Left ventricle myocardium inferior (tissue), 1 donor: Measurements from ENCODE around the gene PDZD4. TPM values are rescaled to one million over a fixed set of nuclear protein-coding genes. Genes with fewer than 3 reads are reported as not detected.

Experiments
- DNase-seq: peaks from one replicate; pipeline ENCODE4 v3.0.0-alpha.2; 2020
- H3K27ac ChIP-seq: fragments of 200-600 bp; replicated peaks from 2 replicates; pipeline ENCODE4 v1.8.0; 2021
- H3K27me3 ChIP-seq: fragments of 200-600 bp; 2 replicates; pipeline ENCODE4 v1.8.0; 2021; ENCODE audit warnings: low read depth
- H3K36me3 ChIP-seq: fragments of 200-600 bp; 2 replicates; pipeline ENCODE4 v1.8.0; 2021
- H3K4me1 ChIP-seq: fragments of 200-600 bp; 2 replicates; pipeline ENCODE4 v1.8.0; 2021
- H3K4me3 ChIP-seq: fragments of 200-600 bp; 2 replicates; pipeline ENCODE4 v1.8.0; 2021; ENCODE audit warnings: mild to moderate bottlenecking, moderate library complexity
- H3K9me3 ChIP-seq: fragments of 200-600 bp; replicated peaks from 2 replicates; pipeline ENCODE4 v1.8.0; 2021
- CTCF ChIP-seq: fragments of 200-600 bp; IDR thresholded peaks from 2 replicates; pipeline ENCODE4 v1.8.0; 2021; ENCODE audit warnings: antibody characterized with exemption, mild to moderate bottlenecking, borderline replicate concordance
- intact Hi-C: fragments of 100-400 bp; cut with micrococcal nuclease; formaldehyde crosslinking; loops from one replicate; pipeline ENCODE4 v1.11.0; 2022
- total RNA-seq: library from RNA; stranded (reverse); fragmentation: NEBNext Ultra II Directional; extraction: Animal tissue kit (Norgen Biotek cat#: 25700); gene quantifications from one replicate; pipeline ENCODE4 v1.2.1, GENCODE V29; 2021
- donor health status: DM: no; HTN: yes; CAD: no; lungs with severe emphysema.

PDZD4 gene
- total RNA-seq, 1 donor from 2014 or later = 4.5 TPM

- Histone ChIP-seq H3K36me3 (no peaks in the 10 kb centered on the region), H3K4me1 (peaks cover 3% of the 10 kb centered on the region), H3K9me3 (no peaks in the 10 kb centered on the region), H3K4me3 (no peak overlapping the region), H3K27ac (no peak overlapping the region), H3K27me3 (no peaks in the 10 kb centered on the region)
- no peak for TF ChIP-seq CTCF
- intact Hi-C loops = no loop called here
- DNase-seq = no peak
Observed at GRCh38 chrX:153813161-153813560, 17.2 kb downstream of the PDZD4 start.

- H3K27me3 ChIP-seq = no peaks in the 10 kb centered on the region
- H3K4me1 ChIP-seq = no peaks in the 10 kb centered on the region
- intact Hi-C loops = no loop called here
- no peak for DNase-seq
- no peak overlapping the region for H3K27ac ChIP-seq
- no peaks in the 10 kb centered on the region for H3K36me3 ChIP-seq
- H3K4me3 ChIP-seq = no peak overlapping the region
- no peak for TF ChIP-seq CTCF
- H3K9me3 ChIP-seq = no peaks in the 10 kb centered on the region
Observed at GRCh38 chrX:153812220-153812619, 18.1 kb downstream of the PDZD4 start.

- H3K4me1 ChIP-seq = no peaks in the 10 kb centered on the region
- H3K9me3 ChIP-seq = no peaks in the 10 kb centered on the region
- H3K27me3 ChIP-seq = no peaks in the 10 kb centered on the region
- no peak overlapping the region for H3K4me3 ChIP-seq
- H3K27ac ChIP-seq = no peak overlapping the region
- intact Hi-C loops = no loop called here
- no peak for DNase-seq
- no peaks in the 10 kb centered on the region for H3K36me3 ChIP-seq
- no peak for TF ChIP-seq CTCF
Observed at GRCh38 chrX:153807976-153808375, 22.4 kb downstream of the PDZD4 start.

GRCh38 chrX:153806999-153807575 is 23.3 kb downstream of the PDZD4 start:
- Histone ChIP-seq H3K27me3 (no peaks in the 10 kb centered on the region), H3K36me3 (no peaks in the 10 kb centered on the region), H3K4me3 (no peak overlapping the region), H3K9me3 (no peaks in the 10 kb centered on the region), H3K27ac (no peak overlapping the region), H3K4me1 (no peaks in the 10 kb centered on the region)
- no peak for TF ChIP-seq CTCF
- no peak for DNase-seq
- intact Hi-C loops = no loop called here

- H3K9me3 ChIP-seq = no peaks in the 10 kb centered on the region
- intact Hi-C loops = no loop called here
- no peak overlapping the region for H3K27ac ChIP-seq
- H3K4me3 ChIP-seq = no peak overlapping the region
- DNase-seq = no peak
- H3K27me3 ChIP-seq = no peaks in the 10 kb centered on the region
- H3K36me3 ChIP-seq = no peaks in the 10 kb centered on the region
- no peak for TF ChIP-seq CTCF
- no peaks in the 10 kb centered on the region for H3K4me1 ChIP-seq
Observed at GRCh38 chrX:153805436-153805835, 24.9 kb downstream of the PDZD4 start.

GRCh38 chrX:153804621-153805020 is 25.7 kb downstream of the PDZD4 start:
- no peak for TF ChIP-seq CTCF
- no peaks in the 10 kb centered on the region for H3K27me3 ChIP-seq

More at GRCh38 chrX:153804621-153805020, 25.7 kb downstream of the PDZD4 start:
- DNase-seq = no peak
- Histone ChIP-seq H3K36me3 (no peaks in the 10 kb centered on the region), H3K27ac (no peak overlapping the region), H3K9me3 (no peaks in the 10 kb centered on the region), H3K4me3 (no peak overlapping the region), H3K4me1 (no peaks in the 10 kb centered on the region)
- intact Hi-C loops = no loop called here
